Loucy (cell line): ENCODE data around the gene ZBTB32.

Source experiments
- EZH2phosphoT487 ChIP-seq: fragments of 200-600 bp; IDR thresholded peaks from 2 replicates; pipeline ENCODE4 v1.6.1; 2018; ENCODE audit warnings: antibody characterized with exemption, mild to moderate bottlenecking, moderate library complexity, borderline replicate concordance
- TF ChIP-seq, protein P1 (sequence below): fragments of 200-600 bp; sonication (generic); conservative IDR thresholded peaks from 2 replicates; pipeline ENCODE4 v1.5.1; 2014; ENCODE audit warnings: mild to moderate bottlenecking, antibody characterized with exemption, low read length

DNA sequence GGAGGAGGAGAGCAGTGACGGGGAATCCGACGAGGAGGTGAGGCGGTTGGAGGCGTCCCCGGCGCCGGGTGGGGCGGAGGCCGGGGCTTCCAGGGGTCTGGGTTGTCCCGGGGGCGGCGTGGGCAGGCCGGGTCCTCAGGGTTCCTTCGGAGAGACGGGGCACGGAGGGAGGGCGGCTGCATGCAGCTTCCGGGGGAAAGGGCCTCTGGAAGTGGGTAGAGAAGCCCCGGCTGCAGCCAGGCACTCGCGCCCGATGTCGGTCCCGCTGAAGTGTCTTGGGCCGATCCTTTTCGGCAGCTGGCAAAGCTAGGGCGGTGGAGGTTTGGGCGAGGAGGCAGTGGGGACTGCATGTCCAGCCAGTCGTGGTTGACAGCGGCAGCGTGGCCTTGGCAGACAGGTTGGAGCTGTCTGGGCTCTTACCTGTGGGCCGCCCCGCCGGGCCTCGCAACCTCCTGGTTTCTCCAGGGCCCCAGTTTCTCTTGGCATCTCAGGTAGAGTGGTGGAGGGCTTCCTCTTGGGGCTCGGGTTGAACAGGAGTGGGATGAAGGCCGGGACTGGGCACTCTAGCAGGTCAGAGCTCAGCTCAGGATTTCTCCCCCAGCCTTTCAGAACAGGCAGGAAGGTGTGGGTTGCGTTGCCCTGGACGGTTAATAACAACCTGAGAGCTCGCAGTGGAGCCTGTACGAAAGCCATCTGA, 14.1 kb downstream of the ZBTB32 start:
- TF ChIP-seq, protein P1, sequence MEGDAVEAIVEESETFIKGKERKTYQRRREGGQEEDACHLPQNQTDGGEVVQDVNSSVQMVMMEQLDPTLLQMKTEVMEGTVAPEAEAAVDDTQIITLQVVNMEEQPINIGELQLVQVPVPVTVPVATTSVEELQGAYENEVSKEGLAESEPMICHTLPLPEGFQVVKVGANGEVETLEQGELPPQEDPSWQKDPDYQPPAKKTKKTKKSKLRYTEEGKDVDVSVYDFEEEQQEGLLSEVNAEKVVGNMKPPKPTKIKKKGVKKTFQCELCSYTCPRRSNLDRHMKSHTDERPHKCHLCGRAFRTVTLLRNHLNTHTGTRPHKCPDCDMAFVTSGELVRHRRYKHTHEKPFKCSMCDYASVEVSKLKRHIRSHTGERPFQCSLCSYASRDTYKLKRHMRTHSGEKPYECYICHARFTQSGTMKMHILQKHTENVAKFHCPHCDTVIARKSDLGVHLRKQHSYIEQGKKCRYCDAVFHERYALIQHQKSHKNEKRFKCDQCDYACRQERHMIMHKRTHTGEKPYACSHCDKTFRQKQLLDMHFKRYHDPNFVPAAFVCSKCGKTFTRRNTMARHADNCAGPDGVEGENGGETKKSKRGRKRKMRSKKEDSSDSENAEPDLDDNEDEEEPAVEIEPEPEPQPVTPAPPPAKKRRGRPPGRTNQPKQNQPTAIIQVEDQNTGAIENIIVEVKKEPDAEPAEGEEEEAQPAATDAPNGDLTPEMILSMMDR, result no peak
- TF ChIP-seq EZH2phosphoT487, result no peak
